Ovary (tissue), 9 donors: ENCODE data around the gene PCDHGA8. TPM values are rescaled to one million over a fixed set of nuclear protein-coding genes. Genes with fewer than 3 reads are reported as not detected.
"Not testable (repeated sequence)": the region's sequence is repeated elsewhere in the genome, so short reads cannot be mapped to it uniquely, and the experiment has no call there.

ENCODE experiments used
- DNase-seq, 5 donors: peaks; one replicate each; pipeline ENCODE4 v3.0.0-alpha.2; 2019 to 2020
- H3K27ac ChIP-seq, 2 donors: fragments of 200-600 bp; one replicate each; pipeline versions ENCODE4 v1.5.1 to v1.8.0; 2019 to 2022
- H3K27me3 ChIP-seq: fragments of 200-600 bp; one replicate; pipeline ENCODE4 v1.8.0; 2022
- H3K36me3 ChIP-seq: fragments of 200-600 bp; sonication (generic); one replicate; pipeline ENCODE4 v1.5.1; 2019
- H3K4me1 ChIP-seq: one replicate; pipeline ENCODE4 v1.8.1; 2013; ENCODE audit warnings: mild to moderate bottlenecking, moderate library complexity; ENCODE audit not compliant: insufficient read depth
- H3K4me3 ChIP-seq: fragments of 200-600 bp; sonication (generic); one replicate; pipeline ENCODE4 v1.5.1; 2017
- H3K9me3 ChIP-seq, 2 donors: fragments of 200-600 bp in 1 of 2; sonication (generic) in 1 of 2; one replicate each; pipeline versions ENCODE4 v1.5.1 to v1.8.1; 2013 to 2019; ENCODE audit warnings: mild to moderate bottlenecking in 1 of 2, moderate library complexity in 1 of 2
- EP300 ChIP-seq: sonication (generic); formaldehyde crosslinking; IDR thresholded peaks from one replicate; pipeline ENCODE4 v1.6.1; 2017; ENCODE audit warnings: antibody characterized with exemption
- POLR2A ChIP-seq: fragments of 450-650 bp; IDR thresholded peaks from one replicate; pipeline ENCODE4 v1.6.1; 2017; ENCODE audit warnings: antibody characterized with exemption, mild to moderate bottlenecking, moderate library complexity
- WGBS, 3 donors: extraction: QIAGEN DNeasy Blood & Tissue Kit in 1 of 3; methylation state at CpG; one replicate each; pipeline versions ENCODE4 v1.1.5 to v1.1.7; 2013 to 2017; 5-methylcytosine and 5-hydroxymethylcytosine counted together
- intact Hi-C, 4 donors: fragments of 100-400 bp; cut with DNase I; formaldehyde crosslinking; loops; one replicate each; pipeline versions ENCODE4 v1.11.0 to v1.15.1; 2022 to 2023
- polyA plus RNA-seq, 2 donors: library from polyadenylated mRNA; stranded (reverse); fragments of 200-250 nt in 1 of 2; fragments of 350-450 nt in 1 of 2; fragmentation: Illumina TruSeq in 1 of 2; extraction: RNeasy Lipid Tissue Mini Kit (QIAGEN cat#74804) in 1 of 2; gene quantifications; one replicate each; pipeline ENCODE4 v1.2.3, GENCODE V29; 2013 to 2014
- total RNA-seq, 7 donors: library from RNA; depleted of rRNA in 2 of 7; stranded (reverse); fragments of >200 nt in 2 of 7; fragmentation: NEBNext Ultra II Directional in 3 of 7; extraction: Animal tissue kit (Norgen Biotek cat#: 25700) in 3 of 7; gene quantifications; one replicate each; pipeline versions ENCODE4 v1.1.0 to v1.2.4, GENCODE V29; 2016 to 2023
- TF ChIP-seq, protein P1 (sequence below), 3 donors: fragments of 450-650 bp in 2 of 3; fragments of 200-600 bp in 1 of 3; IDR thresholded peaks; one replicate each; pipeline versions ENCODE4 v1.5.1 to v1.8.0; 2016 to 2022; ENCODE audit warnings: antibody characterized with exemption in 3 of 3, mild to moderate bottlenecking in 1 of 3
- donor health status: DM: no; HTN: no; CAD: no; lungs with moderate emphysema.
- donor health status: DM: no; HTN: no; CAD: no.
- donor health status: Bipolar disorder and iron deficiency.
- donor health status: DM: yes; HTN: yes; CAD: no.
- donor health status: DM: no; HTN: no; CAD: no.
- donor health status: DM: yes; HTN: yes; CAD: no.

PCDHGA8 gene
- total and polyA plus RNA-seq, 9 donors = 0.37 to 7.6 (median 3.6) TPM

DNA sequence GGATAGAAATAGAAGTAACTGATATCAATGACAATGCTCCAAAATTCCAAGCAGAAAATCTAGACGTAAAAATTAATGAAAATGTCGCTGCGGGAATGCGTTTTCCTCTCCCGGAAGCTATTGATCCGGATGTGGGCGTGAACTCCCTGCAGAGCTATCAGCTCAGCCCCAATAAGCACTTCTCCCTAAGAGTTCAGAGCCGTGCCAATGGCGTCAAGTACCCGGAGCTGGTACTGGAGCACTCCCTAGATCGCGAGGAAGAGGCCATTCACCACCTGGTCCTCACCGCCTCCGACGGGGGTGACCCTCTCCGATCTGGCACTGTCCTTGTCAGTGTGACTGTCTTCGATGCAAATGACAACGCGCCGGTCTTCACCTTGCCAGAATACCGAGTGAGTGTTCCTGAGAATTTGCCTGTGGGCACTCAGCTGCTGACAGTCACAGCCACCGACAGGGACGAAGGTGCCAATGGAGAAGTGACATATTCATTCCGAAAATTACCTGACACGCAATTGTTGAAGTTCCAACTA lies 21.2 kb downstream of the PCDHGA8 start:
- intact Hi-C loops = loop anchor here in 1 of 4 donors (10.0 kb wide), 1 partner anchor 111 kb away; no protein-coding TSS in a partner anchor
- peaks cover 2% of the 10 kb centered on the region for H3K4me1 ChIP-seq
- DNase-seq = peak in 1 of 5 donors; percentile 12
- H3K9me3 ChIP-seq = peaks cover 14 to 56% of the 10 kb centered on the region in 2 donors
- no peaks in the 10 kb centered on the region for H3K27me3 ChIP-seq
- H3K4me3 ChIP-seq = peak overlapping the region; percentile 16
- H3K36me3 ChIP-seq = peaks cover 4% of the 10 kb centered on the region
- TF ChIP-seq EP300 = no peak
- TF ChIP-seq, protein P1, sequence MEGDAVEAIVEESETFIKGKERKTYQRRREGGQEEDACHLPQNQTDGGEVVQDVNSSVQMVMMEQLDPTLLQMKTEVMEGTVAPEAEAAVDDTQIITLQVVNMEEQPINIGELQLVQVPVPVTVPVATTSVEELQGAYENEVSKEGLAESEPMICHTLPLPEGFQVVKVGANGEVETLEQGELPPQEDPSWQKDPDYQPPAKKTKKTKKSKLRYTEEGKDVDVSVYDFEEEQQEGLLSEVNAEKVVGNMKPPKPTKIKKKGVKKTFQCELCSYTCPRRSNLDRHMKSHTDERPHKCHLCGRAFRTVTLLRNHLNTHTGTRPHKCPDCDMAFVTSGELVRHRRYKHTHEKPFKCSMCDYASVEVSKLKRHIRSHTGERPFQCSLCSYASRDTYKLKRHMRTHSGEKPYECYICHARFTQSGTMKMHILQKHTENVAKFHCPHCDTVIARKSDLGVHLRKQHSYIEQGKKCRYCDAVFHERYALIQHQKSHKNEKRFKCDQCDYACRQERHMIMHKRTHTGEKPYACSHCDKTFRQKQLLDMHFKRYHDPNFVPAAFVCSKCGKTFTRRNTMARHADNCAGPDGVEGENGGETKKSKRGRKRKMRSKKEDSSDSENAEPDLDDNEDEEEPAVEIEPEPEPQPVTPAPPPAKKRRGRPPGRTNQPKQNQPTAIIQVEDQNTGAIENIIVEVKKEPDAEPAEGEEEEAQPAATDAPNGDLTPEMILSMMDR (IDR thresholded peaks at IDR 0.05) = no peak
- TF ChIP-seq POLR2A = no peak
- 15 to 20% (median 16%) methylated on average over 25 of the region's 25 CpGs for whole genome bisulfite sequencing, 3 donors
- no peak overlapping the region for H3K27ac ChIP-seq

DNA sequence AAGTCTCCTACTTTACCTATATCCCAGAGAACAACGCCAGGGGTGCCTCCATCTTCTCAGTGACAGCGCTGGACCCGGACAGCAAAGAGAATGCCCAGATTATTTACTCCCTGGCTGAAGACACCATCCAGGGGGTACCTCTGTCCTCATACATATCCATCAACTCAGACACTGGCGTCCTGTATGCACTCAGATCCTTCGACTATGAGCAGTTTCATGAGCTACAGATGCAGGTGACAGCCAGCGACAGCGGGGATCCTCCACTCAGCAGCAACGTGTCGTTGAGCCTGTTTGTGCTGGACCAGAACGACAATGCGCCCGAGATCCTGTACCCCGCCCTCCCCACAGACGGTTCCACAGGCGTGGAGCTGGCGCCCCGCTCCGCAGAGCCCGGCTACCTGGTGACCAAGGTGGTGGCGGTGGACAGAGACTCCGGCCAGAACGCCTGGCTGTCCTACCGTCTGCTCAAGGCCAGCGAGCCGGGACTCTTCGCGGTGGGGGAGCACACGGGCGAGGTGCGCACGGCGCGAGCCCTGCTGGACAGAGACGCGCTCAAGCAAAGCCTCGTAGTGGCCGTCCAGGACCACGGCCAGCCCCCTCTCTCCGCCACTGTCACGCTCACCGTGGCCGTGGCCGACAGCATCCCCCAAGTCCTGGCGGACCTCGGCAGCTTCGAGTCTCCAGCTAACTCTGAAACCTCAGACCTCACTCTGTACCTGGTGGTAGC lies 22.3 kb downstream of the PCDHGA8 start:
- not testable (repeated sequence) for H3K4me1 ChIP-seq, H3K27me3 ChIP-seq, H3K4me3 ChIP-seq, DNase-seq, H3K27ac ChIP-seq, H3K36me3 ChIP-seq
- intact Hi-C loops = loop anchor here in 2 of 4 donors (5.0 to 10.0 kb wide), 2 partner anchors 110 to 143 kb away; no protein-coding TSS in a partner anchor
- WGBS, 3 donors = 22 to 37% (median 23%) methylated on average over 36 to 46 of the region's 46 CpGs
- peaks cover 16 to 56% of the 10 kb centered on the region in 2 donors for H3K9me3 ChIP-seq

DNA sequence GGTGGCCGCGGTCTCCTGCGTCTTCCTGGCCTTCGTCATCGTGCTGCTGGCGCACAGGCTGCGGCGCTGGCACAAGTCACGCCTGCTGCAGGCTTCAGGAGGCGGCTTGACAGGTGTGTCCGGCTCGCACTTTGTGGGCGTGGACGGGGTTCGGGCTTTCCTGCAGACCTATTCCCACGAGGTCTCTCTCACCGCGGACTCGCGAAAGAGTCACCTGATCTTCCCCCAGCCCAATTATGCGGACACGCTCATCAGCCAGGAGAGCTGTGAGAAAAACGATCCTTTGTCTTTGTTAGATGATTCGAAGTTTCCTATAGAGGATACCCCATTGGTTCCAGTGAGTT lies 22.8 kb downstream of the PCDHGA8 start:
- 20 to 27% (median 23%) methylated on average over 16 to 24 of the region's 24 CpGs for WGBS, 3 donors
- not testable (repeated sequence) for H3K4me1 ChIP-seq, H3K4me3 ChIP-seq, DNase-seq, H3K36me3 ChIP-seq, H3K27me3 ChIP-seq, H3K27ac ChIP-seq
- intact Hi-C loops = loop anchor here in 2 of 4 donors (5.0 to 10.0 kb wide), 2 partner anchors 110 to 142 kb away; no protein-coding TSS in a partner anchor
- peaks cover 12 to 54% of the 10 kb centered on the region in 2 donors for H3K9me3 ChIP-seq

DNA sequence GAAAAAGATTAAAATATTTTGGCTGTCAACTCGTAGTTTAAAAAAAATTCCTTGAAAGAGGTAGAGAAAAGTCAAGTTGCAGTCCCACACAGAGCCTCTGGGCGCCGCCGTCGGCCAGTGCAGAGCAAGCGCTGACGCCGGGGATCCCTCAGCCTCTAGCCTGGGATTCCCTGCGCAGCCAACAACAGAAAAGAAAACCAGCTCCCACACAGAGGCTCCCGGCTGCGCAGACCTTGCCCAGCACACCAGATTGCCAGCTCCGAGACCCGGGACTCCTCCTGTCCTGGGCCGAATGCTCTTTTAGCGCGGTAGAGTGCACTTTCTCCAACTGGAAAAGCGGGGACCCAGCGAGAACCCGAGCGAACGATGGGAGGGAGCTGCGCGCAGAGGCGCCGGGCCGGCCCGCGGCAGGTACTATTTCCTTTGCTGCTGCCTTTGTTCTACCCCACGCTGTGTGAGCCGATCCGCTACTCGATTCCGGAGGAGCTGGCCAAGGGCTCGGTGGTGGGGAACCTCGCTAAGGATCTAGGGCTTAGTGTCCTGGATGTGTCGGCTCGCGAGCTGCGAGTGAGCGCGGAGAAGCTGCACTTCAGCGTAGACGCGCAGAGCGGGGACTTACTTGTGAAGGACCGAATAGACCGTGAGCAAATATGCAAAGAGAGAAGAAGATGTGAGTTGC lies 25.2 kb downstream of the PCDHGA8 start, which contains the start of gene PCDHGB7:
TSS of gene PCDHGB7 (plus strand) at position 184 of the 679 bp plus-strand sequence. CDS start at position 367, 183 bp downstream.
- Histone ChIP-seq H3K9me3 (peaks cover 10 to 55% of the 10 kb centered on the region in 2 donors), H3K4me3 (peak within 1 kb of the TSS; percentile 23)
- not testable (repeated sequence) for H3K27ac ChIP-seq, H3K4me1 ChIP-seq, H3K27me3 ChIP-seq, H3K36me3 ChIP-seq
- peak; percentile 44 to 74 (median 64) for DNase-seq
- intact Hi-C loops = loop anchor here in 2 of 4 donors (5.0 to 10.0 kb wide), 2 partner anchors 107 to 140 kb away; no protein-coding TSS in a partner anchor
- 7 to 12% (median 10%) methylated on average over 35 to 46 of the region's 47 CpGs for WGBS, 3 donors
- TF ChIP-seq, protein P1 (IDR thresholded peaks at IDR 0.05) = peak in 1 of 3 donors; percentile 42

DNA sequence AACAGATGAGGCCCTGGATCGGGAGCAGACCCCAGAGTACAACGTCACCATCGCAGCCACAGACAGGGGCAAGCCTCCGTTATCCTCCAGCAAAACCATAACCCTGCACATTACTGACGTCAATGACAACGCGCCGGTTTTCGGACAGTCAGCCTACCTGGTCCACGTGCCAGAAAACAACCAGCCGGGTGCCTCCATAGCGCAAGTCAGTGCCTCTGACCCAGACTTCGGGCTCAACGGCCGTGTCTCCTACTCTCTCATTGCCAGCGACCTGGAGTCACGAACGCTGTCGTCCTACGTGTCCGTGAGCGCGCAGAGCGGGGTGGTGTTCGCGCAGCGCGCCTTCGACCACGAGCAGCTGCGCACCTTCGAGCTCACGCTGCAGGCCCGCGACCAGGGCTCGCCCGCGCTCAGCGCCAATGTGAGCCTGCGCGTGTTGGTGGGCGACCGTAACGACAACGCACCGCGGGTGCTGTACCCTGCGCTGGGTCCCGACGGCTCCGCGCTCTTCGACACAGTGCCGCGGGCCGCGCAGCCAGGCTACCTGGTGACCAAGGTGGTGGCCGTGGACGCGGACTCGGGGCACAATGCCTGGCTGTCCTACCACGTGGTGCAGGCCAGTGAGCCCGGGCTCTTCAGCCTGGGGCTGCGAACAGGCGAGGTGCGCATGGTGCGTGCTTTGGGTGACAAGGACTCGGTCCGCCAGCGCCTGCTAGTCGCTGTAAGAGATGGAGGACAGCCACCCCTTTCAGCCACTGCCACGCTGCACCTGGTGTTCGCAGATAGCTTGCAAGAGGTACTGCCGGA lies 26.8 kb downstream of the PCDHGA8 start:
- intact Hi-C loops = loop anchor here in 2 of 4 donors (5.0 to 10.0 kb wide), 2 partner anchors 106 to 138 kb away; no protein-coding TSS in a partner anchor
- no peak for DNase-seq
- H3K27ac ChIP-seq = no peak overlapping the region
- 23 to 34% (median 23%) methylated on average over 74 of the region's 74 CpGs for WGBS, 3 donors
- H3K4me3 ChIP-seq = no peak overlapping the region
- H3K36me3 ChIP-seq = no peaks in the 10 kb centered on the region
- TF ChIP-seq EP300 (no peak), POLR2A (no peak)
- TF ChIP-seq, protein P1 (IDR thresholded peaks at IDR 0.05) = no peak
- H3K4me1 ChIP-seq = peaks cover 2% of the 10 kb centered on the region
- H3K27me3 ChIP-seq = no peaks in the 10 kb centered on the region
- peaks cover 15 to 50% of the 10 kb centered on the region in 2 donors for H3K9me3 ChIP-seq
